ENCODE data around the gene POU1F1.
"Not testable (repeated sequence)": the region's sequence is repeated elsewhere in the genome, so short reads cannot be mapped to it uniquely, and the experiment has no call there.

The POU1F1 gene

GRCh38 chr3:87248831-87249230 lies 27.6 kb downstream of the POU1F1 start:
- DNase-seq: no peak

DNA sequence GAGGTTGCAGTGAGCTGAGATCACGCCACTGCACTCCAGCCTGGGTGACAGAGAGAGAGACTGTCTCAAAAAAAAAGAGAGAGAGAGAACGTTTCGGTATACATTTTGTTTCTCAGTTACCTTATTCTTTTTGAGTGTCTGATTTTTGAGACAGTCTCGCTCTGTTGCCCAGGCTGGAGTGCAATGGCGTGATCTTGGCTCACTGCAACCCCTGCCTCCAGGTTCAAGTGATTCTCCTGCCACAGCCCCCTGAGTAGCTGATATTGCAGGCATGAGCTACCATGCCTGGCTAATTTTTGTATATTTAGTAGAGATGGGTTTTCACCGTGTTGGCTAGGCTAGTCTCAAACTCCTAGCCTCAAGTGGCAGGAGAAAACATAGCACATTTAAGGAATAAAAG lies 28.2 kb downstream of the POU1F1 start:
- DNase-seq: not testable (repeated sequence)

GRCh38 chr3:87247430-87247773 lies 29.0 kb downstream of the POU1F1 start:
- no peak for DNase-seq

GRCh38 chr3:87246662-87247429 lies 29.5 kb downstream of the POU1F1 start:
- DNase-seq: no peak

DNA sequence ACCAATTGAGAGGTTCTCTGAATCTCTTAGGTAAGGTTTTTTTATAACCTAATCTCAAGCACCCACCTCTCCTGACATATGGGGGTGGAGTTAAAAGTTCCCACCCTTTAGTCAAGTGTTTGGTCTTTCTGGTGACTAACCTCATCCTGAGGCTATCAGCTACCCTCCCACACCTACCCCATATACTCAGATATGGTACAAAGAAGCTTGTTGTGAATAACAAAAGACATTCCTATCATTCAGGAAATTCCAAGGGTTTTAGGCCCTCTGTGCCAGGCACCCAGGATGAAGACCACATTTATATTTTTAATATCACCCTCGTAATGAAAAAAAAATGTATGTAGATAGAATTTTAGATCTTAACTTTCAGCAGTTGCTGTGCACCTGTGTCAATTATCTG lies 40.3 kb downstream of the POU1F1 start:
- DNase-seq: no peak

GRCh38 chr3:87233805-87234204 lies 42.6 kb downstream of the POU1F1 start:
- DNase-seq: no peak

GRCh38 chr3:87229113-87229512 lies 47.3 kb downstream of the POU1F1 start:
- DNase-seq: no peak

GRCh38 chr3:87228316-87228715 lies 48.1 kb downstream of the POU1F1 start:
- DNase-seq: no peak

DNA sequence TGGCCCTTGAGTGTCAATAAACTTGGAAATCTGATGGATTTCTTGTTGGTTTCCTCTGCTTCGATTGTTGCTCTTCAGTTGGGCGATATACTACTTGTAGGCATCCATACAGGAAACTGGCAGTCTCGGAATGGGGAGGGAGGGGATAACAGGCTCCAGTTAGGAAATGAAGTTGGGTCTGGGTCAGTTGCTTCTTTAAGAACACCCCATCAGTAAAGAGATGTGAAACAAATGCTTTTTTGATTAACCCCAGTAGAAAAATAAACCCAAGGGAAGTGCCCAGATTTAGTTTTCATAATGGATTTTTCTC lies 48.6 kb downstream of the POU1F1 start:
- no peak for DNase-seq

- peak; percentile 88 for DNase-seq
Measured at GRCh38 chr3:87227104-87227834, 49.1 kb downstream of the POU1F1 start, which contains the start of gene CHMP2B. CHMP2B (plus strand) TSS chr3:87227309; CDS start chr3:87227523, 214 bp downstream.

DNA sequence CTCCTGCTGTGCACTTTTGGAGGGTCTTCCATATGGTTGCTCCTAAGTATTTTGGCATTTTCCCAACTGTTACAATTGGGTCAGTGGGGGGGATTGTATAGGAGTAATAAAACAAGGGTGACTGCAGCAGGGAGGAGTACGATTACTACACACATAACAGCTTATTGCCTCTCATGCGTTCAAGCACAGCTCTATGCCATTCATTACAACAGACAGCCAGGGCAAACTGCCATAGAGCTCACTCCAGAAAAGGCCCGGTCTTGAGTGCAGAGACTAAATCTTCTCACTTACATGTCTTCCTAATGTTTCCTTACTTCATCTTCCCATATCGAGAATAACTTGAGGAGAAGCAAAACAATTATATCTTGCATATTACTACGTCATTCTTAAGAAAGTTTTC lies 50.7 kb downstream of the POU1F1 start:
- no peak for DNase-seq

- no peak for DNase-seq
Measured at GRCh38 chr3:87219611-87220010, 56.8 kb downstream of the POU1F1 start.

GRCh38 chr3:87218560-87218959 lies 57.8 kb downstream of the POU1F1 start:
- DNase-seq: no peak

Data from activated CD4-positive, alpha-beta T cell treated with anti-CD3 and anti-CD28 coated beads for 1 hour (primary cell).